Glutamatergic neuron (in vitro differentiated cells): ENCODE data around the gene FRMD4A. TPM values are rescaled to one million over a fixed set of nuclear protein-coding genes. Genes with fewer than 3 reads are reported as not detected.

Experiments
- DNase-seq: peaks from one replicate; pipeline ENCODE4 v3.0.0; 2022
- H3K27ac Mint-ChIP-seq: one replicate; pipeline ENCODE4 v1.8.0; 2020; ENCODE audit warnings: mild to moderate bottlenecking, mixed read lengths, inconsistent platforms; ENCODE audit not compliant: unreplicated experiment
- H3K27me3 Mint-ChIP-seq: one replicate; pipeline ENCODE4 v1.8.0; 2020; ENCODE audit warnings: mild to moderate bottlenecking, moderate library complexity, mixed read lengths, inconsistent platforms; ENCODE audit not compliant: unreplicated experiment
- H3K36me3 Mint-ChIP-seq: one replicate; pipeline ENCODE4 v1.8.0; 2020; ENCODE audit warnings: mild to moderate bottlenecking, mixed read lengths, inconsistent platforms; ENCODE audit not compliant: unreplicated experiment
- H3K4me1 Mint-ChIP-seq: one replicate; pipeline ENCODE4 v1.8.0; 2020; ENCODE audit warnings: mild to moderate bottlenecking, low read depth, mixed read lengths, inconsistent platforms; ENCODE audit not compliant: unreplicated experiment
- H3K4me3 Mint-ChIP-seq: one replicate; pipeline ENCODE4 v1.8.0; 2020; ENCODE audit warnings: mild to moderate bottlenecking, mixed read lengths, inconsistent platforms; ENCODE audit not compliant: unreplicated experiment
- H3K9me3 Mint-ChIP-seq: one replicate; pipeline ENCODE4 v1.8.0; 2020; ENCODE audit warnings: mild to moderate bottlenecking, moderate library complexity, mixed read lengths, inconsistent platforms; ENCODE audit not compliant: unreplicated experiment
- total RNA-seq: library from RNA; stranded (reverse); fragmentation: NEBNext Ultra II Directional; extraction: Animal tissue kit (Norgen Biotek cat#: 25700); gene quantifications from one replicate; pipeline ENCODE4 v1.2.1, GENCODE V29; 2021; ENCODE audit not compliant: unreplicated experiment
- TF ChIP-seq, protein P1 (sequence below): fragments of 200-600 bp; sonication (generic); IDR thresholded peaks from one replicate; pipeline ENCODE4 v1.5.0; 2021; ENCODE audit not compliant: partially characterized antibody, unreplicated experiment

FRMD4A gene
- total RNA-seq, 1 donor from 2014 or later: 70.6 TPM

GRCh38 chr10:13790196-13790595, 540.5 kb downstream of the FRMD4A start:
- no peak overlapping the region for H3K4me3 Mint-ChIP-seq
- H3K27ac Mint-ChIP-seq: no peak overlapping the region
- H3K36me3 Mint-ChIP-seq: no peaks in the 10 kb centered on the region
- peaks cover 4% of the 10 kb centered on the region for H3K9me3 Mint-ChIP-seq
- H3K4me1 Mint-ChIP-seq: peaks cover 16% of the 10 kb centered on the region
- TF ChIP-seq, protein P1, sequence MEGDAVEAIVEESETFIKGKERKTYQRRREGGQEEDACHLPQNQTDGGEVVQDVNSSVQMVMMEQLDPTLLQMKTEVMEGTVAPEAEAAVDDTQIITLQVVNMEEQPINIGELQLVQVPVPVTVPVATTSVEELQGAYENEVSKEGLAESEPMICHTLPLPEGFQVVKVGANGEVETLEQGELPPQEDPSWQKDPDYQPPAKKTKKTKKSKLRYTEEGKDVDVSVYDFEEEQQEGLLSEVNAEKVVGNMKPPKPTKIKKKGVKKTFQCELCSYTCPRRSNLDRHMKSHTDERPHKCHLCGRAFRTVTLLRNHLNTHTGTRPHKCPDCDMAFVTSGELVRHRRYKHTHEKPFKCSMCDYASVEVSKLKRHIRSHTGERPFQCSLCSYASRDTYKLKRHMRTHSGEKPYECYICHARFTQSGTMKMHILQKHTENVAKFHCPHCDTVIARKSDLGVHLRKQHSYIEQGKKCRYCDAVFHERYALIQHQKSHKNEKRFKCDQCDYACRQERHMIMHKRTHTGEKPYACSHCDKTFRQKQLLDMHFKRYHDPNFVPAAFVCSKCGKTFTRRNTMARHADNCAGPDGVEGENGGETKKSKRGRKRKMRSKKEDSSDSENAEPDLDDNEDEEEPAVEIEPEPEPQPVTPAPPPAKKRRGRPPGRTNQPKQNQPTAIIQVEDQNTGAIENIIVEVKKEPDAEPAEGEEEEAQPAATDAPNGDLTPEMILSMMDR: no peak
- DNase-seq: no peak
- H3K27me3 Mint-ChIP-seq: peaks cover 6% of the 10 kb centered on the region

- H3K4me1 Mint-ChIP-seq: peaks cover 16% of the 10 kb centered on the region
- no peak overlapping the region for H3K4me3 Mint-ChIP-seq
- H3K27me3 Mint-ChIP-seq: peaks cover 6% of the 10 kb centered on the region
- TF ChIP-seq, protein P1: no peak
- H3K36me3 Mint-ChIP-seq: no peaks in the 10 kb centered on the region
- no peak for DNase-seq
- H3K9me3 Mint-ChIP-seq: peaks cover 4% of the 10 kb centered on the region
- H3K27ac Mint-ChIP-seq: peak overlapping the region; percentile 88
Measured at GRCh38 chr10:13789448-13789829, 541.3 kb downstream of the FRMD4A start.

GRCh38 chr10:13788711-13789447, 541.8 kb downstream of the FRMD4A start:
- Mint-ChIP-seq H3K27ac (peak overlapping the region; percentile 88), H3K4me1 (peaks cover 16% of the 10 kb centered on the region), H3K27me3 (peaks cover 6% of the 10 kb centered on the region), H3K4me3 (peak overlapping the region; percentile 40), H3K9me3 (peaks cover 4% of the 10 kb centered on the region), H3K36me3 (no peaks in the 10 kb centered on the region)
- peak; percentile 64 for DNase-seq
- TF ChIP-seq, protein P1: no peak

DNA sequence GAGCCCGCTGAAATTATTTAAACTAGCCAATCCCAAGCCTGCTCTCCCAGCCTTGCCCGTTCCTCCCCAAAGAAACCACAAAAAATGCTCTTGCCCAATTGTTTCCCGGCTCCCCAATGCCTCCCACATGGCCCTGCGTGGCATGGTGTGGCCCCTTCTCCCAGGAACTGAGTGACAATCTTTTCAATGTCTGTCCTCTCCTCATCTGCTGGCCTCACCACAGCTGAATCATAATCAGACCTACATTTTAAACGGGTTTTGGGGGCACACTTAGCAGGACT, 542.5 kb downstream of the FRMD4A start:
- Mint-ChIP-seq H3K27me3 (peaks cover 6% of the 10 kb centered on the region), H3K4me3 (peak overlapping the region; percentile 40), H3K36me3 (no peaks in the 10 kb centered on the region), H3K27ac (peak overlapping the region; percentile 88), H3K4me1 (peaks cover 18% of the 10 kb centered on the region), H3K9me3 (peaks cover 4% of the 10 kb centered on the region)
- TF ChIP-seq, protein P1: no peak
- DNase-seq: no peak

GRCh38 chr10:13787015-13787421, 543.7 kb downstream of the FRMD4A start:
- no peak for DNase-seq
- H3K27me3 Mint-ChIP-seq: peaks cover 6% of the 10 kb centered on the region
- TF ChIP-seq, protein P1: no peak
- H3K9me3 Mint-ChIP-seq: peaks cover 4% of the 10 kb centered on the region
- H3K36me3 Mint-ChIP-seq: no peaks in the 10 kb centered on the region
- no peak overlapping the region for H3K27ac Mint-ChIP-seq
- peaks cover 18% of the 10 kb centered on the region for H3K4me1 Mint-ChIP-seq
- H3K4me3 Mint-ChIP-seq: no peak overlapping the region
